Osteoblast (primary cell): ENCODE results near the gene AKAP3. TPM values are rescaled to one million over a fixed set of nuclear protein-coding genes. Genes with fewer than 3 reads are reported as not detected.

Source experiments
- DNase-seq: peaks from one replicate; pipeline ENCODE4 v3.0.0; 2011; ENCODE audit warnings: low spot score, mixed read lengths; ENCODE audit not compliant: insufficient read length; ENCODE audit errors: missing footprints
- H2AFZ ChIP-seq: 2 replicates; pipeline ENCODE4 v1.6.0; 2011; ENCODE audit warnings: mild to moderate bottlenecking, low read length
- H3K27ac ChIP-seq: 2 replicates; pipeline ENCODE4 v1.5.1; 2011; ENCODE audit warnings: mild to moderate bottlenecking, low read depth, low read length, moderate library complexity
- H3K27me3 ChIP-seq: 2 replicates; pipeline ENCODE4 v1.6.0; 2012; ENCODE audit warnings: mild to moderate bottlenecking, control low read depth, inconsistent platforms, low read length, moderate library complexity; ENCODE audit not compliant: insufficient read depth
- H3K36me3 ChIP-seq: 2 replicates; pipeline ENCODE4 v1.5.1; 2011; ENCODE audit warnings: mild to moderate bottlenecking, low read length, control low read depth, moderate library complexity; ENCODE audit not compliant: insufficient read depth
- H3K4me1 ChIP-seq: 2 replicates; pipeline ENCODE4 v1.5.1; 2011; ENCODE audit warnings: mild to moderate bottlenecking, low read length, control low read depth, moderate library complexity; ENCODE audit not compliant: insufficient read depth
- H3K4me2 ChIP-seq: 2 replicates; pipeline ENCODE4 v1.6.0; 2011; ENCODE audit warnings: mild to moderate bottlenecking, low read length; ENCODE audit not compliant: insufficient read depth
- H3K4me3 ChIP-seq: fragments of 200-600 bp; sonication (generic); 3 replicates; pipeline ENCODE4 v1.5.1; 2012; ENCODE audit warnings: mild to moderate bottlenecking, low read length, inconsistent platforms; ENCODE audit not compliant: insufficient read depth
- H3K79me2 ChIP-seq: 2 replicates; pipeline ENCODE4 v1.6.0; 2012; ENCODE audit warnings: mild to moderate bottlenecking, low read length, control low read depth, inconsistent platforms; ENCODE audit not compliant: insufficient read depth
- H3K9me3 ChIP-seq: 2 replicates; pipeline ENCODE4 v1.5.1; 2011; ENCODE audit warnings: low read depth, low read length, control low read depth
- H4K20me1 ChIP-seq: 2 replicates; pipeline ENCODE4 v1.6.0; 2012; ENCODE audit warnings: mild to moderate bottlenecking, low read length, control low read depth; ENCODE audit not compliant: insufficient read depth
- CTCF ChIP-seq: IDR thresholded peaks from 2 replicates; pipeline ENCODE4 v1.5.1; 2011; ENCODE audit warnings: mild to moderate bottlenecking, low read depth, low read length, moderate library complexity; ENCODE audit errors: extremely low read depth
- total RNA-seq: library from RNA; depleted of rRNA; stranded (reverse); fragments of >200 nt; gene quantifications from 2 replicates; pipeline ENCODE4 v1.2.3, GENCODE V29; 2012

AKAP3 gene
- total RNA-seq, 1 donor: 2.2 TPM

DNA sequence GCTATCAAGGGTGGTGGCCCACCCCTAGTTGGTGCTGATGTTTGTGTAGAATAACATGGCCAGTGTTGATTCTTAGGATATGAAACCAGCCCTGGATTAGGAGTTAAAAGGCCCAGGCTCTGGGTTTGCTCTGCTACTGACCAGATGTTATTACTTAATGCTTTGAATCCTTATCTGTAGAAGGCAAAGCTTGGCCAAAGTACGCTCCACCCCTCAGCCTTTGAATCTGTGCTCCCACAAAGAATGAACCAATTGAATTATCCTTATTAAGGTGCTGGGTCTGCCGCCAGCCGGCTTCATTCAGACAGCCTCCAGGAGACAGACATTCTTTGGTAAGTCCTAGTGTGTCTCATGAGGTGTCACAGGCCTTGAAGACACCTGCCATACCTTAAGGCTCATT, 41.8 kb downstream of the AKAP3 start:
- H3K27me3 ChIP-seq: peaks cover 8% of the 10 kb centered on the region
- peaks cover 11% of the 10 kb centered on the region for H3K36me3 ChIP-seq
- H3K4me2 ChIP-seq: no peak overlapping the region
- peaks cover 23% of the 10 kb centered on the region for H3K79me2 ChIP-seq
- peaks cover 7% of the 10 kb centered on the region for H3K4me1 ChIP-seq
- H4K20me1 ChIP-seq: no peaks in the 10 kb centered on the region
- no peak overlapping the region for H3K4me3 ChIP-seq
- no peak overlapping the region for H3K27ac ChIP-seq
- no peak for TF ChIP-seq CTCF
- H3K9me3 ChIP-seq: no peaks in the 10 kb centered on the region
- DNase-seq: no peak
- H2AFZ ChIP-seq: no peak overlapping the region

DNA sequence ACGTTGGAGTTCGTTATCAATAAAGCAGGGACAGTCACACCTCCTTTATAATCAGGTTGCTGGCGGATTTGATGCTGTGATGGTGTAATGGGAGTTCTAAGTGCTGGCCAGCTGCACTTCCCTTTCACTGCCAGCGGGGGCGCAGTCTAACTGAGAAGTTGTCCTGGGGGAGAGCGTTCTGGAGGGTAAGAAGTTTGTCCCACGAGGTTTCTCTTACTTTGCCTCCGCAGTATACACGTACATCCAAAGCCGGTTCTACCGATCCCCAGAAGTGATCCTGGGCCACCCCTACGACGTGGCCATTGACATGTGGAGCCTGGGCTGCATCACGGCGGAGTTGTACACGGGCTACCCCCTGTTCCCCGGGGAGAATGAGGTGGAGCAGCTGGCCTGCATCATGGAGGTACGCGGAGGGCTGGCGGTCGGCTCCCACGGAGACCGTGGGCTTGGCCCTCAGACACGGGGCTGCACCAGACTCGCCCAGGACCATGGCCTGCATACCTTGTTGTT, 44.1 kb downstream of the AKAP3 start:
- TF ChIP-seq CTCF: peak; percentile 99
- no peaks in the 10 kb centered on the region for H4K20me1 ChIP-seq
- no peaks in the 10 kb centered on the region for H3K9me3 ChIP-seq
- peak overlapping the region; percentile 78 for H3K4me2 ChIP-seq
- DNase-seq: peak; percentile 92
- H3K36me3 ChIP-seq: no peaks in the 10 kb centered on the region
- peak overlapping the region; percentile 90 for H3K4me3 ChIP-seq
- H3K27me3 ChIP-seq: peaks cover 10% of the 10 kb centered on the region
- peaks cover 23% of the 10 kb centered on the region for H3K79me2 ChIP-seq
- peak overlapping the region; percentile 69 for H3K27ac ChIP-seq
- peak overlapping the region; percentile 97 for H2AFZ ChIP-seq
- peaks cover 7% of the 10 kb centered on the region for H3K4me1 ChIP-seq

DNA sequence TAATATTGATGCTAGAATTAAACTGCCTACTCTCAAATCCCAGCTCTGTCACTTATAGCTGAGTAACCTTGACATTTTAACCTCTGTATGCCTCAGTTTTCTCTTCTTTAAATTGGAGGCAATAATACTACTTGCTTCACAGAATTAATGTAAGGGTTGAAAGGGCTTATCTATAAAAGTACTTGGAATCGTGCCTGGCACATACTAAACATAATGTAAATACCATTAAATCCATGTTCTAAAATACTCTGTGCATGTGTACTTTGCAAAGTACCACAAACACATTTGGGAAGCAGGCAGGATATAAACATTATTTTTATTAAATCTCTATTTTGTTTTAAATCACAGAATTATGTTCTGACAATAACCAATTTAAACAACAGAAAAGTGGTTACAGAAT, 44.9 kb downstream of the AKAP3 start:
- Histone ChIP-seq H2AFZ (no peak overlapping the region), H3K36me3 (no peaks in the 10 kb centered on the region), H3K79me2 (peaks cover 23% of the 10 kb centered on the region), H3K4me3 (no peak overlapping the region), H3K4me1 (peaks cover 7% of the 10 kb centered on the region), H3K9me3 (no peaks in the 10 kb centered on the region), H4K20me1 (no peaks in the 10 kb centered on the region), H3K27me3 (peaks cover 10% of the 10 kb centered on the region), H3K4me2 (no peak overlapping the region), H3K27ac (no peak overlapping the region)
- no peak for TF ChIP-seq CTCF
- no peak for DNase-seq

DNA sequence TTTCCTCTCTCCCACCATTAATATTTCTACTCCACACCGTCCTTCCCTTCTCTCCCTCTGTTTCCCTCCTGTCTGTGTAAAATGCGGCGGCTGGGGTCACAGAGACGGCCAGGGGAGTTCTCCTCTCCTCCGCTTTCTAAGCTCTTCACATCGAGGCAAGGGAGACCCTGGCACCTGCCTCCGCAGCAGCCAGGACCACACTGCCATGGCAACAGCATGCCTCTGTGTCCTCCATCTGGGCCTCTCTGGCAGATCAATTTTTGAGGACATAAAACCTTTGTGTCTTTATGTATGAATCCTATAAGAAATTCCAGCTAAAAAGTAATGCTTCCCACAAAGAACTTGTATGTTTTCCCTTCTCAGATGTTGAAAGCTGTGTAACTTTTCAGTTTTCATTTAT, 45.4 kb downstream of the AKAP3 start:
- DNase-seq: no peak

More for the DNA sequence above, 45.4 kb downstream of the AKAP3 start:
- Histone ChIP-seq H4K20me1 (no peaks in the 10 kb centered on the region), H3K36me3 (no peaks in the 10 kb centered on the region), H3K79me2 (peaks cover 23% of the 10 kb centered on the region), H3K4me1 (peaks cover 7% of the 10 kb centered on the region), H3K9me3 (no peaks in the 10 kb centered on the region), H3K27me3 (peaks cover 10% of the 10 kb centered on the region), H3K4me3 (no peak overlapping the region), H3K4me2 (no peak overlapping the region), H3K27ac (no peak overlapping the region), H2AFZ (no peak overlapping the region)
- TF ChIP-seq CTCF: no peak
